Fibroblast of skin of abdomen (primary cell): Measurements from ENCODE around the gene IARS2.
"Not testable (repeated sequence)": the region's sequence is repeated elsewhere in the genome, so short reads cannot be mapped to it uniquely, and the experiment has no call there.

Source experiments
- DNase-seq: peaks from one replicate; pipeline ENCODE4 v3.0.0-alpha.2; 2013

The IARS2 gene

DNA sequence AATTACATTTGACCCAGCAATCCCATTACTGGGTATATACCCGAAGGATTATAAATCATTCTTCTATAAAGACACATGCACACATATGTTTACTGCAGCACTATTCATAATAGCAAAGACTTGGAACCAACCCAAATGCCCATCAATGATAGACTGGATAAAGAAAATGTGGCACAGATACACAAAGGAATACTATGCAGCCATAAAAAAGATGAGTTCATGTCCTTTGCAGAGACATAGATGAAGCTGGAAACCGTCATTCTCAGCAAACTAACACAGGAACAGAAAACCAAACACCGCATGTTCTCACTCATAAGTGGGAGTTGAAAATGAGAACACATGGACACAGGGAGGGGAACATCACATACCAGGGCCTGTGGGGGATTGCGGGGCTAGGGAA is 76.0 kb downstream of the IARS2 start:
- DNase-seq = not testable (repeated sequence)

DNA sequence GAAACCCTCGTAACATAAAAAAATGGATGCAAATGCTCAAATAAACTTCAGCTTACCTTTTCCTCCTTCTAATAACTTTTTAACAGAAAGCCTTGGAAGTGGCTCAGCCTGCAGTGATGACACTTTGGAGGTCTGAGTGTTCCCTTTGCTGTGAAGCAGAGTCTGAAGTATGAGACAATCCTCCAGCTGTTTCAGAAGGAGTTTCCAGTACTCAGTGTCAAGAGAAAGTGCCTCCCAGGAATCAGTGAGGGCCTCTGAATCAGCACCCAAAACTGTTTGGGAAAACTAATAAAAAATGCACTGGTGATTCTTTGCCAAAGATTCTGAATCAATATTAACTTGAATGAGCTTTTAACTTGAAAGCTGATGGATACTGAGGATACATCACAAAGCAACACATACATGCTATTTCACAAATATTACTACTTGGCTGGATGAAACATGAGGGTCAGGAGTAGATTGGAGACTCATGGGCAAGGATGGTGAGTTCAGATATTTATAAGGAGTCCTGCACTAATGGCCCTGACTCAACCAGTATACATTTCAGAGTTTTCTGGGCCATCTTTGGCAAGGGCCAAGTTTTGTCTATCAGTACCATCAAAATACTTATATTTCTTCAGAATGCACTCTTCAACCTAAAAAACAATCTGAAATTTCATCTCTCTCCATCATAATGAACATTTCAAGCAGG is 77.0 kb downstream of the IARS2 start:
- DNase-seq = no peak

- no peak for DNase-seq
Observed at GRCh38 chr1:220176540-220176939, 82.6 kb downstream of the IARS2 start.

GRCh38 chr1:220182111-220182510 is 88.2 kb downstream of the IARS2 start:
- DNase-seq = no peak

DNA sequence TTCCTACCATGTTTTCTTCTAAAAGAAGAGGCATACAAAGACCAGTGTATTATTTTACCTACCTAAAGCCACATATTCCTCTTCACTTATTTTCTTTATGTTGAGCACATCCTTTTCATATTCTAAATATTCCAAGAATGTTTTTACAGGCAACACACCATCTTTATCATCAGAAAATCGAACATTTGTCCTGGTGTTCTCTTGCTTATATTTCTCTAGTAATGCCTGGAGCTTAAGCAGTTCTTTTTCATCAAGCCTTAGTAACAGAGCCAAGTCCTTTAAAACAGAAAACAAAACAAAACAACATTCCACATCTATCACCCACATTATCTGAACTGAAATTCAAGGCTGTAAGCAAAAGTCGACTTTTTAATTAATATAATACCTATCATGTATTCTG is 88.7 kb downstream of the IARS2 start:
- peak; percentile 5 for DNase-seq

GRCh38 chr1:220184506-220184905 is 90.6 kb downstream of the IARS2 start:
- peak; percentile 15 for DNase-seq

DNA sequence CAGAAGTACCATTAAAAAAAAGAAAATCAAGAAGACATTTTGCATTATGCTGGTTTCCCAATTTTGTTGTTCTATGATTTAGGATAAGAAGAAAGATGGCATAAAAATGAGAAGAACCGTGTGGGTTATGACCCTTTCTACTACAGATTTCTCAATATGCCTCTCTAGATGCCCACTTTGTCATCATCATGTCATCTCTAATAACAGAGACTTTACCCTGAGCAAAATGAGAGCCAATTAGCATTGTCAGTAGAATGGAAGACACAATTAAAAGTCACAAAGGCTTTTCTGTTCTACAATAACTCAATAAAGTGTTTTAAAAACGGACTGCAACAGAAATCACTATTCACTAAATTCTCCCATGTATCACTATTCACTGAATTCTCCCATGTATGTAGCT is 92.8 kb downstream of the IARS2 start:
- no peak for DNase-seq

DNA sequence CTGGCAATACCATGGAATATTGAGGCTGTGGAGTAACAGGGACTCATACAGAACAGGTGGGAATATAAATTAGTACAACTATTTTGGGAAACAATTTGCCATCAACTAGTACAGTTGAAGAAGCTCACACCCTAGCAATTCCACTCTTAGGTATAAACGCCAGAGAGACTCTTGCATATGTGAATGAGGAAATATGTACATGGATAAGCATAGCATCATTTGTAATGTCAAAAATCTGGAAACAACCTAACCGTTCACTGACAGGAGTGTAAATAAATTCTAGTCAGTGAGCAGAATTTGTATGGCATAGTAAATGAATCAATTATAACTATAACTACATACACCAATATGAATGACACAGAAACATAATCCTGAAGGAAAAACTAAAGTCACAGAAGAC is 94.6 kb downstream of the IARS2 start:
- DNase-seq = no peak

GRCh38 chr1:220189750-220190347 is 95.9 kb downstream of the IARS2 start:
- peak; percentile 19 for DNase-seq

GRCh38 chr1:220195701-220196100 is 101.8 kb downstream of the IARS2 start:
- DNase-seq = no peak
